B cell (primary cell): ENCODE results near the gene LRFN5. TPM values are rescaled to one million over a fixed set of nuclear protein-coding genes. Genes with fewer than 3 reads are reported as not detected.

ENCODE experiments used
- ATAC-seq: fragments of 200-7000 bp; cut with Tn5 transposase; one replicate; pipeline ENCODE4 v1.10.0; 2021; ENCODE audit warnings: low read depth, mild to moderate bottlenecking, moderate number of reproducible peaks, moderate library complexity
- CTCF ChIA-PET: fragments of 350-600 bp; sonication (Branson Sonifier 250); formaldehyde crosslinking; loops from one replicate; lab custom pipeline; 2021; ENCODE audit warnings: antibody characterized with exemption, inconsistent platforms; lab: Charles Lee
- POLR2A ChIA-PET: fragments of 350-600 bp; sonication (Branson Sonifier 250); formaldehyde crosslinking; loops from one replicate; lab custom pipeline; 2021; ENCODE audit warnings: antibody characterized with exemption; lab: Charles Lee
- DNase-seq: peaks from one replicate; pipeline ENCODE4 v3.0.0; 2013
- H2AFZ ChIP-seq: 2 replicates; pipeline ENCODE4 v1.6.1; 2012; ENCODE audit warnings: mild to moderate bottlenecking, low read depth, low read length; ENCODE audit not compliant: insufficient read depth, poor library complexity, severe bottlenecking
- H3K27ac ChIP-seq, 2 donors: 1 replicate in 1 of 2; 2 replicates in 1 of 2; pipeline ENCODE4 v1.5.1; 2012 to 2013; ENCODE audit warnings: low read length in 2 of 2, mild to moderate bottlenecking in 2 of 2, moderate library complexity in 1 of 2
- H3K27me3 ChIP-seq, 4 experiments: fragments of 200-600 bp in 1 of 4; sonication (generic) in 1 of 4; replicated peaks in 1 of 4; 1 replicate in 2 of 4; 2 replicates in 2 of 4; pipeline versions ENCODE4 v1.6.1 to v1.7.0; 2013 to 2016; ENCODE audit warnings: low read length in 3 of 4, mild to moderate bottlenecking in 2 of 4, mixed read lengths in 1 of 4, moderate library complexity in 1 of 4; ENCODE audit not compliant: insufficient read depth in 4 of 4, control insufficient read depth in 3 of 4; ENCODE audit errors: control extremely low read depth in 1 of 4
- H3K36me3 ChIP-seq, 2 experiments: replicated peaks in 1 of 2; 1 replicate in 1 of 2; 2 replicates in 1 of 2; pipeline versions ENCODE4 v1.6.1 to v1.7.1; 2013; ENCODE audit warnings: low read length in 1 of 2; ENCODE audit not compliant: insufficient read depth in 2 of 2, control insufficient read depth in 1 of 2; ENCODE audit errors: control extremely low read depth in 1 of 2, extremely low read depth in 1 of 2
- H3K4me1 ChIP-seq, 2 donors: fragments of 200-600 bp in 1 of 2; sonication (generic) in 1 of 2; 1 replicate in 1 of 2; 2 replicates in 1 of 2; pipeline versions ENCODE4 v1.5.1 to v1.6.1; 2013 to 2017; ENCODE audit warnings: low read length in 2 of 2; ENCODE audit not compliant: control insufficient read depth in 2 of 2, insufficient read depth in 2 of 2
- H3K4me2 ChIP-seq: replicated peaks from 2 replicates; pipeline ENCODE3; 2012; ENCODE audit warnings: mild to moderate bottlenecking, low read depth, low read length; ENCODE audit not compliant: poor library complexity, severe bottlenecking
- H3K4me3 ChIP-seq, 5 experiments: fragments of 200-600 bp in 1 of 5; sonication (generic) in 1 of 5; 1 replicate in 3 of 5; 2 replicates in 2 of 5; pipeline versions ENCODE4 v1.5.1 to v1.7.0; 2011 to 2016; ENCODE audit warnings: low read length in 4 of 5, mild to moderate bottlenecking in 4 of 5, low read depth in 2 of 5, control low read depth in 1 of 5, moderate library complexity in 1 of 5; ENCODE audit not compliant: insufficient read depth in 1 of 5; ENCODE audit errors: control extremely low read depth in 1 of 5, extremely low read depth in 1 of 5
- H3K79me2 ChIP-seq: fragments of 200-600 bp; sonication (generic); one replicate; pipeline ENCODE4 v1.6.0; 2016; ENCODE audit warnings: low read length; ENCODE audit not compliant: control insufficient read depth, insufficient read depth
- H3K9ac ChIP-seq: fragments of 200-600 bp; sonication (generic); 2 replicates; pipeline ENCODE4 v1.6.1; 2017; ENCODE audit warnings: mild to moderate bottlenecking, low read length, moderate library complexity
- H3K9me3 ChIP-seq, 3 donors: one replicate each; pipeline versions ENCODE4 v1.6.1 to v1.7.1; 2013; ENCODE audit warnings: low read length in 2 of 3; ENCODE audit not compliant: control insufficient read depth in 2 of 3, insufficient read depth in 1 of 3; ENCODE audit errors: control extremely low read depth in 1 of 3
- H4K20me1 ChIP-seq: 2 replicates; pipeline ENCODE4 v1.6.0; 2012; ENCODE audit warnings: mild to moderate bottlenecking, low read length; ENCODE audit not compliant: insufficient read depth, control insufficient read depth, poor library complexity, severe bottlenecking
- H3K27ac Mint-ChIP-seq: one replicate; pipeline ENCODE4 v1.8.0; 2021; ENCODE audit warnings: mixed read lengths
- H3K27me3 Mint-ChIP-seq: one replicate; pipeline ENCODE4 v1.8.0; 2021; ENCODE audit warnings: mixed read lengths
- H3K4me1 Mint-ChIP-seq: one replicate; pipeline ENCODE4 v1.8.0; 2021; ENCODE audit warnings: mixed read lengths
- H3K4me3 Mint-ChIP-seq: one replicate; pipeline ENCODE4 v1.8.0; 2021; ENCODE audit warnings: mixed read lengths
- H3K9me3 Mint-ChIP-seq: one replicate; pipeline ENCODE4 v1.8.0; 2022; ENCODE audit warnings: mixed read lengths; ENCODE audit not compliant: insufficient read depth
- CTCF ChIP-seq: fragments of 200-600 bp; IDR thresholded peaks from one replicate; pipeline ENCODE4 v1.8.0; 2022; ENCODE audit warnings: antibody characterized with exemption, mild to moderate bottlenecking
- EZH2 ChIP-seq: IDR thresholded peaks from 2 replicates; pipeline ENCODE4 v1.6.1; 2012; ENCODE audit warnings: borderline replicate concordance, low read depth, mild to moderate bottlenecking, moderate library complexity, low read length; ENCODE audit not compliant: insufficient read depth, poor library complexity, severe bottlenecking
- WGBS: methylation state at CpG from one replicate; pipeline ENCODE4 v1.1.5; 2013; ENCODE audit warnings: missing lambda C conversion rate; ENCODE audit not compliant: insufficient coverage; 5-methylcytosine and 5-hydroxymethylcytosine counted together
- intact Hi-C: fragments of 100-400 bp; cut with micrococcal nuclease; formaldehyde crosslinking; loops from one replicate; pipeline ENCODE4 v1.10.0; 2022
- polyA plus RNA-seq: library from polyadenylated mRNA; depleted of rRNA; stranded (reverse); fragments of >200 nt; gene quantifications from 2 replicates; pipeline ENCODE4 v1.2.3, GENCODE V29; 2012
- total RNA-seq, 2 donors: library from RNA; stranded (reverse); fragments of 120-200 nt in 1 of 2; gene quantifications; 1 replicate in 1 of 2; 2 replicates in 1 of 2; pipeline versions ENCODE4 v1.2.3 to v1.2.4, GENCODE V29; 2013 to 2022

The LRFN5 gene
- total and polyA plus RNA-seq, 2 donors (not counting 1 experiment from before 2014, with no cell fraction given), result 0.30 TPM; not detected in 1

- POLR2A ChIA-PET, result no interaction called here
- no peaks in the 10 kb centered on the region for H3K36me3 ChIP-seq
- CTCF ChIA-PET, result no interaction called here
- H4K20me1 ChIP-seq, result no peaks in the 10 kb centered on the region
- H3K9me3 ChIP-seq, result no peaks in the 10 kb centered on the region
- H3K4me2 ChIP-seq, result no peak overlapping the region
- intact Hi-C loops, result no loop called here
- no peaks in the 10 kb centered on the region for H3K4me1 ChIP-seq
- ATAC-seq (no peak), DNase-seq (no peak)
- no peak overlapping the region for H3K4me3 ChIP-seq
- H3K27me3 Mint-ChIP-seq, result no peaks in the 10 kb centered on the region
- no peaks in the 10 kb centered on the region for H3K9me3 Mint-ChIP-seq
- no peaks in the 10 kb centered on the region for H3K79me2 ChIP-seq
- no peaks in the 10 kb centered on the region for H3K4me1 Mint-ChIP-seq
- no peaks in the 10 kb centered on the region for H3K27me3 ChIP-seq
- no peak overlapping the region for H3K4me3 Mint-ChIP-seq
- no peak overlapping the region for H3K27ac Mint-ChIP-seq
- no peak overlapping the region for H3K9ac ChIP-seq
- TF ChIP-seq EZH2 (no peak), CTCF (no peak)
- H3K27ac ChIP-seq, result no peak overlapping the region
- no peak overlapping the region for H2AFZ ChIP-seq
- no CpG with 5 or more reads among the region's 4 CpGs for WGBS
Measured at GRCh38 chr14:41872931-41873685, 266.4 kb downstream of the LRFN5 start.

DNA sequence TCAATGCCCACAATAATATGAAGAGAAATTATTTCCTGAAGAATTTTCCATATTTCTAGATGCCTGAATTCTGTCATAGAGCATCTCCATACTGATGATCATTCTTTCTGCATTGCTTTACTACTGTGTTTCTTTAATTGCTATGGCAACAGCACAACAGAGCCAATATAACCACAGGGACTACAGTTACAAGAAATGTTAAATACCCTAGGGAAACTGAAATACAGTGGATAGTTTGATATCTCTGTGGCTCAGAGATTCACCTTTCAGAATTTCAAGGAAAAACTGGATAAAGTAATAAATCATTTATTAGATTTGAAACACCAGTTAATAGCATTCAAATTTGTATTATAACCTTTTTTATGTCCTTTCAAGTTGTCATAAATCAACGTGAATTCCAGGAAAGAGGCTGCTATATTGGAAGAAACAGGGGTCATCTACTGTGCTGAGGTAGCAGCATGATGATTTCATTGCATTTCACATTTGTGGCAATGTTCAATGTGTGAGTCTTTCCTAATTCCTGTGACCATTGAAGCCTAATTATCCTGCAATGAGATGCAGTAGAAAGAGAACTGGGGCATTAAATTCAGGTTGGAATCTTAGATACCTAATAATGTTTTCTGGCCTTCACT lies 267.1 kb downstream of the LRFN5 start:
- no peak overlapping the region for H3K9ac ChIP-seq
- no peaks in the 10 kb centered on the region for H3K4me1 Mint-ChIP-seq
- no peaks in the 10 kb centered on the region for H3K4me1 ChIP-seq
- H2AFZ ChIP-seq, result no peak overlapping the region
- no peak overlapping the region for H3K4me3 Mint-ChIP-seq
- H3K27ac Mint-ChIP-seq, result no peak overlapping the region
- intact Hi-C loops, result no loop called here
- H3K9me3 Mint-ChIP-seq, result no peaks in the 10 kb centered on the region
- no peaks in the 10 kb centered on the region for H4K20me1 ChIP-seq
- WGBS, result 50% methylated on average over 1 of the region's 1 CpG
- no peak overlapping the region for H3K4me2 ChIP-seq
- no peaks in the 10 kb centered on the region for H3K36me3 ChIP-seq
- ATAC-seq (no peak), DNase-seq (no peak)
- CTCF ChIA-PET, result no interaction called here
- POLR2A ChIA-PET, result no interaction called here
- no peaks in the 10 kb centered on the region for H3K27me3 Mint-ChIP-seq
- H3K9me3 ChIP-seq, result no peaks in the 10 kb centered on the region
- TF ChIP-seq CTCF (no peak), EZH2 (no peak)
- no peak overlapping the region for H3K4me3 ChIP-seq
- H3K27ac ChIP-seq, result no peak overlapping the region
- H3K27me3 ChIP-seq, result no peaks in the 10 kb centered on the region
- H3K79me2 ChIP-seq, result no peaks in the 10 kb centered on the region
